GM21619 (cell line): ENCODE results near the gene HPS1.

Experiments used
- ATAC-seq: cut with Tn5 transposase; IDR thresholded peaks from one replicate; pipeline ENCODE4 v1.9.1; 2021; ENCODE audit not compliant: unreplicated experiment

Gene HPS1

DNA sequence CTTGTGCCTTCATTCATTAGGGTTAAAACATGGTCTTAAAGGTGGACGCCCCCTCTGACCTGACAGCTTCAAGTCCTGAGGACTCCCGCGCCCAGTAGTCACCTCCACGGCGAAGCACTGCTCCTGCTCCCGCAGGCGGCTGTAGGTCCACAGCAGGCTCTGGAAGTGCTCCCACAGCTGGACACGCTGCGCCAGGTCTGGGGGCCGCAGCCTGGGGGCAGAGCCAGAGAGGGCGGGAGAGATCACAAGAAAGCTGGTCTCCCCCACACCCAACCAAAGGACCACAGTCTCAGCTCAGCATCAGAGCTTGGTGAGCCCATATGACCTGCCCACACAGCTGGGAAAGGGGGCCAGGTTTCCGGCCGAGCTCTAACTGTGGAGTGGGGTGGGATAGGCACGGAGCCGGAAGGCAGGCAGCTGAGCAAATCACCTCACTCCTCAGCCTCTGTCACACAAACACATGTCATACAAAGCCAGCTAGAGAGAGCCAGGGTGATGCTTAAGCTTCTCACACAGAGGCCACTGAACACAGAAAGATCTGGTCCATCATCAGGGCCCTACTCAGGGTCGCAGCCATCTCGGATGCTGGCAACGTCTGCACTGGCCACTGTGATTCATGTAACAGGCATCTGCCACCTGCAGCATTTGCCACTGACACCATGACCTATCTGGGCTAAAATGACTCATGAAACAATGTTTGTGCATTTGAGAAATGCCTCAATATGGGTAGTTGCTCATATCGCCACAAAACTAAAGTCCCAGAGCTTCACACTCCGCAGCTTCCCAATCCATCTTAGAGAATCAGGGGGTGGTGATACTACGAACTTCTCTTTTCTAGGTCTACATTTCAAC lies 12.6 kb downstream of the HPS1 start:
- no peak for ATAC-seq

DNA sequence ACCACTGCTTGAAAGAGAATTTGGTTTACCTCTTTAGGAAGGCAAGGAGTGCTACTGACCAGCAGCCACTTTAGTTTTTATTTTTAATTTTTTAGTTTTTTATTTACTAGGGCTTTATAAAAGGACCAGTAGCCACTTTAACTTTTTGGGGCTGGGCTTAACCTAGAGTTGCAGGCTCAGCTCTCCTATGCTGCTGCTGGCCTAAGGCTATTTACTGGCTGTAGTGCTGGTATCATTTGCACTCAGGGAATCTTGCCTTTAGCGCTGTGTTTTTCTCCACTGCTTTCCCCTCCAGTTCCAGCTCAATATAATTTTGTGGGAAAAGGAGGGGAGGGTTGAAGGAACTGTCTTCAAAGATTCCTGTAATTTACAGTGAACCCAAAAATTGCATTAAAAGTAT lies 13.4 kb downstream of the HPS1 start:
- ATAC-seq, result no peak

DNA sequence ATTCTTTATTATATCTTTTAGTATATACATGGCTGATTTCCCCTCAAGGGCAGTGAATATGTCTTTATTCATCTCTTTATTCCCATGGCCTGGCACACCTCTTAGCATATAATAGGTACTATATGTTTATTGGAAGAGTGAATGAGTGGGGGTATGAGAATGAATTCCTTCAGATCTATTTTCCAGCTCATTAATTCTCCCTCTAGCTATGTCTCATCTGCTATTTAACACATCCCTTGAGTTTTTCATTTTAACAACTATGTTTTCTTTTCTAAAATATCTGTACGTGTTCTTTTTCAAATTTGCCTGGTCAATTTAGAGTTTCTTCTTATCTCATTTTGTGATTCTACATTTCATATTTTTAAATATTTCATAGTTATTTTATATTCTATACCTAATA lies 14.4 kb downstream of the HPS1 start:
- no peak for ATAC-seq

DNA sequence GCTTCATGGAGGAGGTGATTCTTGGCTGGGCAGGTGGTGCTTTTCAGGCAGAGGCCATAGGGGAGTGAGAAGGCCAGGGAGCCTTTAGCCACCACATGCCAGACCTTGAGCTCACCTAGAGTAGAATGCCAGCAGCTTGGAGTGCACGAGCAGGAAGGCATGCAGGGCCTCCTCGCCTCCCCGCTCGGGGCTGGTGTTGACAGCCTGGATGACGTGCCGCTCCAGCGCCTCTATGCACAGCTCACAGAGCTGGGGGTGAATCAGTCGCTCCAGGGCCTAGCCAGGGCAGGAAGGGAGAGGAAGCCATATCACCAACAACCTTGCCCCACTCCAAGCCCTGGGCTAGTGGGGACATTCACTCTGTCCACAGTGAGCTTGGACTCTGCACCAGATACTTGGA lies 15.7 kb downstream of the HPS1 start:
- no peak for ATAC-seq

DNA sequence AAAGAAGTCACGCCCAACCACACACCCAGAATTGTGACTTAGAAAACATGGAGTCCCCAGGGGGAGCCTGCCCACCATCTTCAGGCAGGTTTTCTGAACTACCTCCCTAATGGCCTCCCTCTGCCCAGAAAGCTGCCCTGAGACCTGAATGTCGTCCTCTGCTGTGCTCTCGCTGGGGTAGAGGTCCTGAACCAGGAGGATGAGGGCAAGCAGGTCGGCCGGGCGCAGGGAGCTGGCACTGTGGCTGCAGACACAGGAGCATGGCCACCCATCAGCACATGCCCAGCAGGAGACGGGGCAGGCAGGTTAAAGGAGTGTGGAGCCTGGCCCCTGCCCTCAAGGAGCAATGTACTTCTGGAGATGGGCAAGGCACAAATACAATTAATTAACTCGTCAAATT lies 16.3 kb downstream of the HPS1 start:
- ATAC-seq, result no peak

DNA sequence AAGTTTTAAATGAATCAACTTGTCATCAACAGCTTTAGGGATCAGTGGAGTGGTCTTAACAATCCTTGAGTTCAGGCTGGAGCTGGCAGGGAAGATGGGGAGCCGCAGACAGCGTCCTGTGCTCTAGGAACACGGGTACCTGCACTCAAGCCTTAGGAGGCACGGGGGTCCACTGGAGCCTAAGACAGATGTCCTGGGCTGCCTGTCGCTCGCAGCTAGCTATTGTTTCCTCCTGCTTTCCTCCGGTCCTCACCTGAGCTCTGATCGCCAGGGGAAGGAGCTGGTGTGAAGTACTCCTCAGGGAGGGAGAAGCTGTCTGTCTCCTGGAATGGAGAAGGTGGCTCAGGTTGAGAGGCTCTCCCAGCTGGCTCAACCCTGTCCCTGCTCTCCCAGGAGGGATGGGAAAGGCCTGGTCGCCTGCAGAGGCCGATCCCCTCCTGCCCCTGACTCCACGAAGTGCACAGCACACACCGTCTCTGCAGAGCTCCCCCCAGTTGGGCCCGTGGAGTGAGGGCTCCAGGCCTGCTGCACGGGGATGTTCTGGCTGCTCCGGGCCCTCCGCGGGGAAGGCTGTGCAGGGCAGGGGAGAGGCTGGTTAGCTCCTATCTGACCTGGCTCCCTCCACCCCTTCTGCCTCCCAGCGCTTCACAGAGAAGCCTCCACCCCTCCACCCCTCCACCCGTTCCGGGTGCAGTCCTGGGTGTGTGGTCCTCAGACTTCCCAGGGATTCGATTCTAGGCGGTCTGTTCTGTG lies 17.2 kb downstream of the HPS1 start:
- no peak for ATAC-seq

DNA sequence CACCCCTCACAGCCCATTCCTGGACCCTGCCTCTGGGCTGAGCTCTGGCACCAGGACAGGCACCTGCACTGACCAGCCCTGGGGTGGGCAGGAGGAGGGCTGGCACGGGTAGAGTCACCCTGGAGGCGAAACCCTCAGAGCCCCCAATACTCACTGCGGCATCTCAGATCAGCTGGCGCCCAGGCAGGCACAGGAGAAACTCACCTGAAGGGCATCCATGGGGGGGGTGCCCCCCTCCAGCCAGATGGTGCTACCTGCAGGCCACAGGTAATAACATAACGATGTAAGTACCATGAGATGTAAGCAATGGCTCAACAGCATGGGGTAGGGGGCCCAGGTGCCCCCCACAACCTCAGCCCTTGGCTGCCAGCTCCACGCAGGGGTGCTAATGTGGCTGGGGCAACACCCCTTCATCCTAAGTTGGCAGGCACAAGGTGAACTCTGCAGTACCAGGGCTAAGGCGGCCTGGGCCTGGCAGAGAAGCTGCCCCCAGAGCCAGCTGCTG lies 19.7 kb downstream of the HPS1 start:
- no peak for ATAC-seq

DNA sequence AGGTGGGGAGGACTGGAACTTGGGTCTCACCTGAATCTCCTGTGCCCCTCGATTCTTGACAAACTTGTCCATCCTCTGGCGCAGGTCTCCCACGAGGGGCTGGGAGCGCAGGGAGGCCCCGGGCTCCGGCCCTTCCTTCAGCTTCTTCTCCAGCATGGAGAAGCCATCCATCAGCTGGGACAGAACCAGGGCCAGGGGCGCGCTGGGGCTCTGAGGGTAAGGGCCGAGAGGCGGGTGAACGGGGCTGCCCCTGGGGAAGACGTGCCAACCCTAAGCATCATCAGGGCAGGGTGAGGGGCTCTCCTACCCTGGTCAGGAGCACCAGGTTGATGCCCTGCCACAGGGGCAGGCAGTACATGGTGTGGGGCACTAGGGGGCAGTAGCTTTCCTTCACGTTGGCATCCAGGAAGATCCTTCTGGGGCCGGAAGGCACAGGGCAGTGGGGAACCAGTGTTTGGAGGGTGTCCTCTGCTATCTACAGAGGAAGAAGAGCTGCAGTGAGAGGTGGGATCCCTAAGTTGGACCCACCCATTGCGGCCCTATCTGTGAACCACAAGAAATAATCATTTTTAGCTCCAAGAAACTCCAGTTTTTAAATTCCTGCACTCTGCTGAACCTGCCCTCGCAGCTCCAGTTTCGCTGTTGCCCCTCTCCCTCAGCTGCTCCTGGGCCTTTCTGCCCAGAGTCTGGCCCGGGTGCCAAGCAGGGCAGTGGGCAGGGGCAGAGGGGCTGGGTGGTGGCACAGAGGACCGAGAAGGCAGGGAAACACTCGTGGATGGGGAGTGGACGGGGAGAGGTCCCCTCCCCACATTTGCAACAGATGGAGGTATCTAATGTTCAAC lies 21.0 kb downstream of the HPS1 start:
- ATAC-seq, result peak; percentile 78

DNA sequence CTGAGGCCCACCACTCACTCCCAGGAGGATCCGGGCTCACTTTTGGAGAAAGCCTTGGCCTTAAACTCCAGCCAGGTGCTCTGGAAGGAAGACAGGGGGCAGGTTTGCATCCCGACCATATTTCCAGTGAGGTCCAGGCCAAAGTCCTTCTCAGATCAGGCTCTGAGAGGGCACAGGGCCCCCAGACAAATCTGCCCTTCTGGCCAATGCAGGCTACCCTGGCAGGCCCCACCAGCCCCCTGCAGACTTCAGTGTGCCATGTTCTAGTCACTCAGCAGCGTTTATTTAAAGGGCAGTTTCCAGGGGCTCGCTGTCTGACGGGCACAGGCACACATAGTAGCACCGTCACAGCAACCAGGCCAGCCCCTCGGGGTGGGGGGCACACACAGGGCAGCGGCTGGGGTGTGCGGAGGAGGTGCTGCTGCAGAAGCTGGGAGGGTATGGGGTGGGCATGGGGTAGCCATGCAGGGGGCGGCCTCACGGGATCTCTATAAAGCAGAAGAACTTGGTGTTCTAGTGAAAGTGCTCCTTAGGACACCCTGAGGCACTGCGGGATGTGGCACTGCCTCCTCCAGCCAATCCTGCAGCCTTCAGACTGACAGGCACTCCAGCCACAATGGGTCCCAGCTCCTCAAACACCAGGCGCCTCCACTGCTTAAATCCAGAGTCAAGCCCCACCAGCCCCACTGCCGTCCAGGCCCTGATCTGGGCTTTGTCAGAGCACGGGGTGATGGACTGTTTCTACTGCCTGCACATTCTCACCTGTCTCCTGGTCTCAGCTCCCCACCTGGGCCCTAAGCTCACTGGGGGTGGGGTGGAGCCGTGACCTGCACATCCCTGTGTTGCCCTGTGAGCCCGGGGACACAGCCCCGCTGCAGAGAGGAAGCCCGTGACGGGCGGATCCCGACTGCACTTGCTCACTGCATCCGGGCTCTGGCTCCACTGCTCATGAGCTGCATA lies 22.2 kb downstream of the HPS1 start:
- no peak for ATAC-seq

DNA sequence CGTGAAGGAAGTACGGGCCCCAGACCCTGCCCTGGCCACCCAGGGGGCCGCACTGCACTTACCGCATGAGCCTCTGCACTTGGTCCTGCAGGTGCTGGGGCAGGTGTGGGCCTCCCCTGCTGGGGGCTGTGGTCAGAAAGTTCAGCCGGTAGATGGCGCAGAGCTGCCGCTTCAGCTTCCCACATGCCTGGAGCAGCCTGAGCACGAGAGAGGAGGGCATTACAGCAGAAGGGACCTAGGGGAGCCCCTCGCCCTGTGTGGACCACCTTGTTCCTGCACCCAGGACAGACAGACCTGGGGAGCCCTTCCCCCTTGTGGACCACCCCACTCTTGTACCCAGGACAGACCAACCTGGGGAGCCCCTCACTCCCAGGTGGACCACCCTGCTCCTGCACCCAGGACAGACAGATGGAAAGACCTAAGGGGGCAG lies 23.0 kb downstream of the HPS1 start:
- ATAC-seq, result no peak

DNA sequence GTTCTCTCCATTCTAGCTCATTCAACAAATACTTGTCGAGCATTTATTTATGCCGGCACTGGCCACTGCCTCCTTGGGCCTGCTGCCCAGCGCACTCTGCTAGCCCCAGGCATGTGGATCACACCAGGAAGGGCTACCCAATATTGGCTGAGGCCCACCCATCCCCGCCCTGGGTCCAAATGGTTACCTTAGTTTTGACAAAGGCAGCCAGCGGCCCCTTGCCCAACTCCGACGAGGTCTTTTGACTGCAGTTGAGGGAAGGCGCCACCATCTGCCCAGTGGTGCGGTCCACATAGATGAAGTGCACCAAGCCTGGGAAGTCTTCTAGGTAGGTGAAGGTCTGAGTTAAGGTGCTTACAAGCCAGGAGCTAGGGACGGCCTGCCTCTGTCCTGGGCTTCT lies 24.6 kb downstream of the HPS1 start:
- ATAC-seq, result no peak

DNA sequence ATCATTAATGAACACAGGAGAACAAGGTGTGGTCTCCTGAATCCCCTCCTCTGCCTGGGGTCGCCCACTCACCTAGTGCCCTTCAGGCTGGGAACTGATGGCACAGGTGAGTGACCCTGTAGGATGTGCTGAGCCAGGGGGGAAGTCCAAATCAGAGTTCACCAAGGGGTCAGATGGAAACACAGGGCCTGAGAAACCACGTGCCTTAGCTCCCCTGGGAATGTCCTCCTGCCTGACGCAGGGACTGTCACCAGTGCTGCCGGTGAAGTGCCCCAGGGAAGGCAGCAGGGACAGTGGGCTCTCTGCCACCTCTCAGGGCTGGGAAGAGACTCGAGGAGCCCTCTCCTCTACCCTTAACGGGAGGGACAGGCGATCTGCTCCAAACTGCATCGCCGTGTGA lies 25.9 kb downstream of the HPS1 start:
- no peak for ATAC-seq

DNA sequence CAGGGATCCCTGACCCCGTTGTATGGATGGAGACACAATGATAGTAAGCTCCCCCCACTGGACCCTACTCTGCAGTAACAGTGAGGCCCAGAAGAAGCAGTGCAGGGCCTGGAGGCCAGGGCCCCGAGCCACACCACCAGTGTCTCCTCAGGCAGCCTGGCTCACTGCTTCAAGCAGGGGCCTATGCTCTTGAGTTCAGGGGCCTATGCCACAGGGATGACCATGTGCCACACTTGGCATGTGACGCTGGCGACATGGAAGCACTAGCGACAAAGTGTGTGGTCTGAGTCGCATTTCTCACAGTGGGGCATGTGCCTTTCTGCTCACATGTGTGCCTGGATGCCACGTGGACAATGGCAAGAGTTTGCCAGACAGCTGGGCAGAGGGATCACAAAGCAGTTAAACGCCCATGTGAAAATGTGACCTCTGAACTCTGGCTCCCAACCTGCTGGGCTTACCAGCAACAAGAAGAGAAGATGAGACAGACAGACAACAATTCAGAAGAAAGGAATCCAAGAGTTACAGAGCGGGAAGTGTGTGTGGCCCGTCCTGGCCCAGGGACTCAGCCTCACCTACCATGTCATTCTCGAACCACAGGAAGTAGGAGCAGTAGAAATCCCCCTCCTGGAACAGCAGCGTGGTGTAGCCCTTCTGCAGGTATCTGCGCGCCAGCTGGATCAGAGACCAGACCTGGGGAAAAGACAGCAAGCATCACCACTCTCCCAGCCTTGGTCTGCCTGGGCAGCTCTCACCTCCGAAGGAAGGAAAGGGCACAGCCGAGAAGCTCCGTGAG lies 27.1 kb downstream of the HPS1 start:
- ATAC-seq, result no peak

DNA sequence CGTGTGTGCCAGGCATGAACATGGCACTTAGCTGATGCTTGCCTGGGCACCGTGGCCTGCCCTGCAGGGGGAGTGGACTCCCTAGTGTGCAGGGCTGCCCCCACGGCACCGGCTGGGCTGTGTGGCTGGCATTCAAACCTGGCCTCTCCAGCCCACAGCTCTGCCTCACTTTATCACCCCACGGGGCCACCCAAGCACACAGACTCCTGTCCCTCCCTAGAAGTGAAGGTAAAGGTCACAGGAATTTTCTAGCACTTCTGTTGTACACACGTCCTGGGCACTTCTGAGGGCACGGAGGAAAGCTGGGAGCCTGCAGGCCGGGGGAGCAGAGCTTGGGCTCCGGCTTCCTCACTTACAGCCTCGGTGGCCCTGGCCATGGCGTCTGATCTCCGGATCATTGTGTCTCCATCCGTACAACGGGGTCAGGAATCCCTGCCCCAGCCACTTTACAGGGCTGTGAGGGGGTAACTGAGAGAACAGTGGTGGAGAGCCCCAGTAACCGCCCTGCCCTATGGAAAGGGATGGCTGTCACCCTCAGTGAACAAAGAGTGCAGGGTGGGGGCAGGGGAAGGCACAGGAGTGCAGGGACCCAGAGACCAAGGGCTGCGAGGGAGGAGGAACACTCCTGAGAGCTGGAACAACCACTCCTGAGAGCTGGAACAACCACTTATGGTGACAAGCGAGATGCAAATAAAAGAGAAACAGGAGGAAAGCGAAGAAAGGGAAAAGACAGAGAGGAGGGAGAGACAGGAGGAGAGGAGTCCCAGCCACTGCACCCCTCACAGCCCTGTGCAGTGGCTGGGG lies 27.9 kb downstream of the HPS1 start:
- no peak for ATAC-seq

DNA sequence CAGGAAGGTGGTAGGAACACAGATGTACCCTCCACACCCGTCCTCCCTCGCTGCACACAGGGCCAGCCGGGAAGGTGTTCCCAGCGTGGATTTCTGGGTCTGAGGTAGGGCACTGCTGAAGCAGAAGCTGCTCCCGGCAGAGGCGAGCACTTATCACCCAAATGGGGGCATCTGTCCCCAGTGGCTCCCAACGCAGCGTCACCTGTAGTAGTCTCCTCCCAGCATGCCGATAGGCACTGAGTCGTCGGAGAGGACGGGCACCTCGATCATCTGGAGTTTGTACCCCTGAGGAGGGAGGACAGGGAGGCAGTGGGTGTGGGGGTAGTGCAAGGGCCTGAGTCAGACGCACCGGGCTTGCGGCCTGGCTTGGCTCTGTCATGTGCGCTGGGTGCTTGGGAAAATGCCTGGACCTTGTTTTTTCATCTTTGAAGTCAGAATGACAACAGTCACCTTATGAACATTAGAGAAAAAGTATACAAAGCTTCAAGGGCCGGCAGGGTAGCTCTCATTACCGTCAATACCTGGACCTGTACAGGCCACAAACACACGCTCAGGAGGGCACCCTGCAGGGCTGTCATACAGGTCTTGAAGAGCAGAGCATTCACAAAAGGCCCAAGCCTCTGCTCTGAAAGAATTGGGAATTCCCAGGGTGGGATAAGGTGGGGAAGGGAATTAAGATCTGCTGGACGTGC lies 28.6 kb downstream of the HPS1 start:
- ATAC-seq, result no peak

DNA sequence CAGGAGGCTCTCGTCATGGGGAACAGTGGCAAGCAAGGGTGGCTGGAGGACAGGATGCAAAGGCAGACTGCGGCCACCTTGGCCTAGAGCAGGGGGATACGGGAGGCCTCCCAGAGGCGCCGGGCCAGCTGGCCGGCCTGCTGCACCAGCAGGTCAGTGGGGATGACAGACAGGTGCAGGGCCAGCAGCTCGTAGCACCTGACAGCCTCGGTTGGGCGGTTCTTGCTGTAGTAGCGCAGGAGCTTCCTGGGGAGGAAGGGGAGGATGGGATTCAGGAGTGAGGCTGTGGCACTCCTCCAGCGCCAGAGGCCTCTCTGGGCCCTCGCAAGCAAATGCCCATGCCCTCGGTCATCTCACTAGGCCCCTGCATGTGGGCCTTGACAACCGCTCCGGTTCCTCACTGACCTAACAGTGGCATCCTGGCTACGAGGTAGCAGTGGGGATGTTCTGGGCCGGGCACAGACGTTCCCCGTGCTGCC lies 29.2 kb downstream of the HPS1 start:
- ATAC-seq, result no peak

DNA sequence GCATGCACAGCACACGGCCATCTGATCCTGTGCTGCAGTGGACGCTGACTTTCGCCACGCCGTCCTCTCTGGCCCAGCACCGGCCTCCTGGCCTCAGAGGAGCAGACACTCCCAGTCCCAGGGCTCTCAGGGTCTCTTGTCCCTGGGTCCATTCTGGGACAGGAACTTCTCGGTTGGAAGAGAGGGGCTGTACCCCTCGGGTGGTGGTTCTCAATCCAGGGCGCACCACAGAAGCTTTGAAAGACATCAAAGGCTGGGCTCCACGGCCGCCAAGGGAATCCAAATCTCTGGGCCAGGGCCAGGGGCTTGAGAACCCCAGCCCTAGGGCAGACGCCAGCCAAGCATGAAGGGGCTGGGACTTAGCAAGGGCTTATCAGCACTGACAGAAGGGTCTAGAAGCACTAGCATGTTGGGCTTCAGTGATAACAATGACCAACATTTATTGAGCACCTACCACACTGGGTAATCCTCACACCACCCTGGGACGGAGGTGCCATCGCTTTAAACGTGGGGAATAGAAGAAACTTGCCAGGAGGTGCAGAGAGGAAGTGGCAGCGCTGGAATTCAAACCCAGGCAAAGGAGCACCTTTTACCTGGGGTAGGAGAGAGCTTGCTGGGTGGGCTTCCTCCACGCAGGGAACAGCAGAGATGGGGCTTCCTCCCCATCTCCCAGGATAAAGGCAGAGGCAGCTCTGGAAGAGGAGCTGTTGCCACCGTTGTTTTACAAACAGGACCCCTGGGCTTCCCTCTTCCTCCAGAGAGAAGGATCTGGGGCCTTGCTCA lies 29.9 kb downstream of the HPS1 start:
- no peak for ATAC-seq
